Bronchial epithelial cell (primary cell): ENCODE data around the gene POLR2H. TPM values are rescaled to one million over a fixed set of nuclear protein-coding genes. Genes with fewer than 3 reads are reported as not detected.
"Not testable (repeated sequence)": the region's sequence is repeated elsewhere in the genome, so short reads cannot be mapped to it uniquely, and the experiment has no call there.

ENCODE experiments used
- DNase-seq: peaks from one replicate; pipeline ENCODE4 v3.0.0-alpha.2; 2010; ENCODE audit warnings: low read depth
- FAIRE-seq: peaks from 2 replicates; lab custom pipeline; 2011; peaks lifted over from hg19 to GRCh38; lab: Jason Lieb, UNC
- H3K27me3 ChIP-seq: 2 replicates; pipeline ENCODE4 v1.5.1; 2011; ENCODE audit warnings: low read length; ENCODE audit not compliant: control insufficient read depth, insufficient read depth
- H3K36me3 ChIP-seq: 2 replicates; pipeline ENCODE4 v1.5.1; 2011; ENCODE audit warnings: low read length; ENCODE audit not compliant: control insufficient read depth, insufficient read depth
- H3K4me3 ChIP-seq: 2 replicates; pipeline ENCODE4 v1.5.1; 2011; ENCODE audit warnings: mild to moderate bottlenecking, low read depth, low read length, control low read depth
- CTCF ChIP-seq: IDR thresholded peaks from 2 replicates; pipeline ENCODE4 v1.5.1; 2011; ENCODE audit warnings: mild to moderate bottlenecking, moderate library complexity, low read length, control low read depth, inconsistent platforms; ENCODE audit not compliant: insufficient read depth, severe bottlenecking
- total RNA-seq: library from RNA; depleted of rRNA; stranded (reverse); fragments of >200 nt; gene quantifications from 2 replicates; pipeline ENCODE4 v1.2.1, GENCODE V29; 2014

Gene POLR2H
- total RNA-seq, 1 donor from 2014 or later = 112 TPM

- no peak for TF ChIP-seq CTCF
- FAIRE-seq = no peak
- Histone ChIP-seq H3K27me3 (no peaks in the 10 kb centered on the region), H3K4me3 (peak overlapping the region; percentile 75), H3K36me3 (peaks cover 23% of the 10 kb centered on the region)
- DNase-seq = peak; percentile 53
Observed at GRCh38 chr3:184336547-184337398, 24.7 kb upstream of the POLR2H start.

- TF ChIP-seq CTCF = no peak
- FAIRE-seq = no peak
Observed at GRCh38 chr3:184337399-184337714, 24.2 kb upstream of the POLR2H start, which contains the start of gene FAM131A. Gene FAM131A (plus strand): TSS chr3:184337600. CDS start chr3:184337631, 31 bp downstream.

GRCh38 chr3:184337981-184338380 is 23.5 kb upstream of the POLR2H start:
- DNase-seq (no peak), FAIRE-seq (no peak)
- peaks cover 23% of the 10 kb centered on the region for H3K36me3 ChIP-seq
- no peak overlapping the region for H3K4me3 ChIP-seq
- TF ChIP-seq CTCF = no peak
- no peaks in the 10 kb centered on the region for H3K27me3 ChIP-seq

More at GRCh38 chr3:184337399-184337714, 24.2 kb upstream of the POLR2H start, which contains the start of gene FAM131A:
- no peak for DNase-seq
- peak within 1 kb of the TSS; percentile 75 for H3K4me3 ChIP-seq
- H3K36me3 ChIP-seq = peaks cover 18% of the 10 kb centered on the region
- H3K27me3 ChIP-seq = no peaks in the 10 kb centered on the region

- TF ChIP-seq CTCF = peak; percentile 5
- no peak for FAIRE-seq
- Histone ChIP-seq H3K27me3 (no peaks in the 10 kb centered on the region), H3K4me3 (peak overlapping the region; percentile 7), H3K36me3 (peaks cover 25% of the 10 kb centered on the region)
- peak; percentile 68 for DNase-seq
Observed at GRCh38 chr3:184338511-184338945, 23.0 kb upstream of the POLR2H start.

GRCh38 chr3:184339001-184339400 is 22.5 kb upstream of the POLR2H start:
- peak; percentile 37 for DNase-seq
- Histone ChIP-seq H3K4me3 (peak overlapping the region; percentile 7), H3K36me3 (peaks cover 25% of the 10 kb centered on the region), H3K27me3 (no peaks in the 10 kb centered on the region)
- FAIRE-seq = no peak
- no peak for TF ChIP-seq CTCF

GRCh38 chr3:184339451-184340135 is 21.9 kb upstream of the POLR2H start:
- not testable (repeated sequence) for H3K27me3 ChIP-seq, H3K4me3 ChIP-seq, FAIRE-seq, DNase-seq
- peaks cover 27% of the 10 kb centered on the region for H3K36me3 ChIP-seq
